Measurements from ENCODE around the gene NGEF.

NGEF gene

DNA sequence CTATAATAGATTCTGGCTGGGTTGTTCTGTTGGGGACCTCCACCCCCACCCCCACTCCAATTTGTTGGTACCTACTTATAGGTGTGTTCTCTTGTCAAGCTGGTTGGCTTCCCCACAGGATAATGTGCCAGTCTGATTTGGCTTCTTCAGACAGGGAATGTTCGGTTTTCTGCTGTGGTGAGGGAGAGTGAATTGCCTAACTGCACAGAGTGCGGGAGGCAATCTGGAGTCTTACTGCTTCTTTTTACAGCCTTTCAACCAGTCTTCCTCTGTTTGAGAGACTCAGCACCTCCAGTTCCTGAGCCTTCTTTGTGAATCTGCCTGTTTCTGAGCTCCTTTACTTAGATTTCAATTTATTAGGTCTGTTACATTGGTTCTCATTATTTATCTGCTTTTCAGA is 170.4 kb downstream of the NGEF start:
- H3K4me3 ChIP-seq (ENCODE audit: low read length), result no peak overlapping the region
- TF ChIP-seq, protein P1, sequence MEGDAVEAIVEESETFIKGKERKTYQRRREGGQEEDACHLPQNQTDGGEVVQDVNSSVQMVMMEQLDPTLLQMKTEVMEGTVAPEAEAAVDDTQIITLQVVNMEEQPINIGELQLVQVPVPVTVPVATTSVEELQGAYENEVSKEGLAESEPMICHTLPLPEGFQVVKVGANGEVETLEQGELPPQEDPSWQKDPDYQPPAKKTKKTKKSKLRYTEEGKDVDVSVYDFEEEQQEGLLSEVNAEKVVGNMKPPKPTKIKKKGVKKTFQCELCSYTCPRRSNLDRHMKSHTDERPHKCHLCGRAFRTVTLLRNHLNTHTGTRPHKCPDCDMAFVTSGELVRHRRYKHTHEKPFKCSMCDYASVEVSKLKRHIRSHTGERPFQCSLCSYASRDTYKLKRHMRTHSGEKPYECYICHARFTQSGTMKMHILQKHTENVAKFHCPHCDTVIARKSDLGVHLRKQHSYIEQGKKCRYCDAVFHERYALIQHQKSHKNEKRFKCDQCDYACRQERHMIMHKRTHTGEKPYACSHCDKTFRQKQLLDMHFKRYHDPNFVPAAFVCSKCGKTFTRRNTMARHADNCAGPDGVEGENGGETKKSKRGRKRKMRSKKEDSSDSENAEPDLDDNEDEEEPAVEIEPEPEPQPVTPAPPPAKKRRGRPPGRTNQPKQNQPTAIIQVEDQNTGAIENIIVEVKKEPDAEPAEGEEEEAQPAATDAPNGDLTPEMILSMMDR (conservative IDR thresholded peaks at IDR 0.05; ENCODE audit: low read depth, low read length), result no peak
- DNase-seq (ENCODE audit: low read depth), result no peak

DNA sequence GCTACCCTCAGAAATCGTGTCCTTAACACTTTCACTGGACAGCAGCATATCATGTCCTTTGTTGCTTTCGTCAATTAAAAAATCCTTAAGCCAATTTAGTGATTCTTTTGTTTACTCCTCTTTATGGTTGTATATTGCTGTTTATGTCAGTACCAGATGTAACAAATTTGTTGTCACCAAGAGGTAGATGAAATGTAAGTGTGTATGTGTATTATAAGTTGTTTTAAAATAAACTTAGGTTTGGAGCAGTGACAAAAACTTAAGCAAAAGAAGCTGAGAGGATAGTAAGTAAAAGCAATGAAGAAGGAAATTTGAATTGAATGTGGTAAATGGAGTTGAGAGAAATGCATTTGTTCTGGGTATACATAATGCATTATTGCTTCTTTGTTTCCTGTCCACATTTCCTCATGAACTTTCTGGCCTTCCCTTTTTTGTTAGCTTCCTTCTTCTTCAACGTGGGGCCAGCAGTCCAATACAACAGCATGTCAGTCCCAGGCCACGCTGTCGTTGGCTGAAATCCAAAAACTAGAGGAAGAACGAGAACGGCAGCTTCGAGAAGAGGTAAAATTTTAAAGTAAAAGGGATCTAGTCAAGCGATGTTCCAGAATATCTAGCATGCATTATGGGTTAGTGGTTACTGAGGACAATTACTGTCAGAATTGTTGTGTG is 173.5 kb downstream of the NGEF start:
- TF ChIP-seq, protein P1 (conservative IDR thresholded peaks at IDR 0.05; ENCODE audit: low read depth, low read length), result no peak
- no peak overlapping the region for H3K4me3 ChIP-seq (ENCODE audit: low read length)
- no peak for DNase-seq (ENCODE audit: low read depth)

DNA sequence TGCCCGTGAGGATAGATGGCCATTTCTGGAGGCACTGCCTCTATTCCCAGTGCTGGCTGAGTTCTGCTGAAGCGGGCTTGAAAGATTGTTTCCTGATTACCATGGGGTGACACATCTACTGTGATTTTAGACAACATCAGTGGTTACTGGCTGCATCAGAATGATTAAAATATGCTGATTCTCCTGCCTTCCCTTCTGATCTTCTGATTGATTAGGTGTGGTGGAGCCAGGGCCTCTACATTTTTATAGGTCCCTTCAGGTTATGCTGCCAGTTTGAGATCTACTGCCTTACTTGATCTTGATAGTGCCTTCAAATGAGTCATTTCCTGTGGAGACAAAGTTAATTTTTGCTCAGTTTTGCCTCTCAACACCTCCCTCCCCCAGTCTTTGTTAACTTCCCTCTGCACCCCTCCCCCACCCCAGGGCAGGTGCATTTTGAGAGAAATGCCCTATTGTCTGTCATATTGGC is 174.6 kb downstream of the NGEF start:
- DNase-seq (ENCODE audit: low read depth), result no peak

DNA sequence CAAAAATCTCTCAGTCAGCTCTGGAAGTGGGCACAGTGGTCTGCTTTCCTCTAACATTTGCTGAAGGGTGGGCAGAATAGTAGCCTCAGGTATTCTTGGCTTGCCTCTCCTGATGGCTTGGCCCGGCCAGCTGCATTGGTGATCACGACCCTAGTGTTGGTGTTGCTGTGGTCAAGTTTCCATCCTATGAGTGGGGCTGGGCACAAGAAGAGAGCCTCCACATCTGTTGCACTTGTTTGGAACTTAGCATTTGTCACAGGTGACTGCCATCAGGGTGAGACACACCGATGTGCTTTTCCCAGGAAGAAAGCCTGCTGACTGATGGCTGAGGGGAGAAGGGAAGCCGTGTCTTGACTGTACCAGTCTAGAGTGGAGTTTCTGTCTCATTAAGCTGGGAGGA is 176.1 kb downstream of the NGEF start:
- no peak for DNase-seq (ENCODE audit: low read depth)
- H3K4me3 ChIP-seq (ENCODE audit: low read length), result no peak overlapping the region
- TF ChIP-seq, protein P1 (conservative IDR thresholded peaks at IDR 0.05; ENCODE audit: low read depth, low read length), result no peak

More for the DNA sequence above, 174.6 kb downstream of the NGEF start:
- TF ChIP-seq, protein P1 (conservative IDR thresholded peaks at IDR 0.05; ENCODE audit: low read depth, low read length), result no peak
- H3K4me3 ChIP-seq (ENCODE audit: low read length), result no peak overlapping the region

DNA sequence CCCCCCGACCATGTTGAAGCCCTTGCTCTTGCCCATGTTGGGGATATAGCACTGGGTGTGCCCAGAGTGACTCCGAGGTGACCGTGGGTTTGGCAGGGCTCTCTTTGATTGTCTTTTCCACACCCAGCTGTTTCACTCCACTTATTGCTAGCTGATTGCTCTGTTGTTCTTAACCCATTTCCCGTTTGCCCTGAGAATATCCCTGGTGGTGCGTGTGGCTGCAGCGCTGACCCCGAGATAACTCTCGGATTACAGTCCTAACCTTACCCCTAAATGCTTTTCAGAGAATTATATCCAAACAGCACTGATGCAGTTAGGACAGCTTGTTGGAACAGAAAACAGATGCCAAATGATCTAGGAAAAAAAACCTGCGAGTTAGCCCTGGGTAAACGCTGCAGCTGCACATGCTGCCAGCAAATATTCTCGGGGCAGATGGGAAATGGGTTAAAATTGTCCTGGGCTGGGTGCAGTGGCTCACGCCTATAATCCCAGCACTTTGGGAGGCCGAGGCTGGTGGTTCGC is 177.3 kb downstream of the NGEF start:
- DNase-seq (ENCODE audit: low read depth), result no peak

DNA sequence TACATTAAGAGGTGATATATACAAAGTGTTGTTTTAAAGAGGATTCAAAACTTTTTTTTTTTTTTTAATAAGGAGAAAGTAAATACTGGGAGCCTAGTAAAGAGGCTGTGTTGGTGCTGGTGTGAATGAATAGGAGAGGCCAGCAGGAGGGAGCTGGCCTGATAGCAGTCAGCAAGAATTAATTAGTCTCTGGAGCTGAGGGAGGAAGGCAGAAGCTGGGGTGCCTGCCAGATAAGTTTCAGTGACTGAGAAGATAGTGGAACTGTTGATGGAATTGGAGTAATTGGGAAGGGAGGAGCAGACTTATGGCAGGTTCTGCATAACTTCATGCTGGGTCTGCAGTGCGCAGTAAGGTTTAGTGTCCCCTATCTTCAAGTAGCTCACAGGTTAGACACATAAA is 179.2 kb downstream of the NGEF start:
- TF ChIP-seq, protein P1 (conservative IDR thresholded peaks at IDR 0.05; ENCODE audit: low read depth, low read length), result no peak
- H3K4me3 ChIP-seq (ENCODE audit: low read length), result no peak overlapping the region
- no peak for DNase-seq (ENCODE audit: low read depth)

More for the DNA sequence above, 177.3 kb downstream of the NGEF start:
- no peak overlapping the region for H3K4me3 ChIP-seq (ENCODE audit: low read length)
- TF ChIP-seq, protein P1 (conservative IDR thresholded peaks at IDR 0.05; ENCODE audit: low read depth, low read length), result no peak

DNA sequence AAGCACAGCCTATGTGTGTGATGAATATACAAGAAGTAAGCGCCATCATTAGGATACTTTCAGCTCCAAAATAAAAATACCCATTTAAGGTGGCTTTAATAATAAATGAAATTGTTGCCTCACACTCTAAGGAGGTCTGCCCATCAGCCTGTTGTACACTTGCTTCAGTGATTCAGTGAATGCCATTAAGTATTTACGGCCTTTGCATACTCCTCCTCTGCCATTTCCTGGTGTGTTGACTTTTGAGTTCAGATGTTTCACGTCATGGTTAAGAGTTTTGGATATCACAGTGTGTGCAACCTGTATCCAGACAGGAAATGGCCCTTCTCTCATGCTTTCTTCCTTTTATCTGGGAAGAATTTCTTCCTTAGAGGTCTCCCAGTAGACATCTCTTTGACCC is 181.6 kb downstream of the NGEF start:
- no peak overlapping the region for H3K4me3 ChIP-seq (ENCODE audit: low read length)
- TF ChIP-seq, protein P1 (conservative IDR thresholded peaks at IDR 0.05; ENCODE audit: low read depth, low read length), result no peak
- DNase-seq (ENCODE audit: low read depth), result no peak
